ENCODE measurements around the gene HABP4.

HABP4 gene

GRCh38 chr9:96423322-96423984 is 26.5 kb upstream of the HABP4 start:
- no peak for DNase-seq (ENCODE audit: low read depth)
- TF ChIP-seq CTCF (conservative IDR thresholded peaks at IDR 0.05; ENCODE audit: control insufficient read depth, insufficient read depth, low read depth, low read length), result no peak
- H3K4me3 ChIP-seq (ENCODE audit: control insufficient read depth, low read depth, low read length), result no peak overlapping the region

GRCh38 chr9:96423985-96424336 is 26.0 kb upstream of the HABP4 start:
- DNase-seq (ENCODE audit: low read depth), result no peak
- TF ChIP-seq CTCF (conservative IDR thresholded peaks at IDR 0.05; ENCODE audit: control insufficient read depth, insufficient read depth, low read depth, low read length), result no peak
- no peak overlapping the region for H3K4me3 ChIP-seq (ENCODE audit: control insufficient read depth, low read depth, low read length)

GRCh38 chr9:96425500-96426169 is 24.3 kb upstream of the HABP4 start:
- no peak overlapping the region for H3K4me3 ChIP-seq (ENCODE audit: control insufficient read depth, low read depth, low read length)
- no peak for DNase-seq (ENCODE audit: low read depth)
- no peak for TF ChIP-seq CTCF (conservative IDR thresholded peaks at IDR 0.05; ENCODE audit: control insufficient read depth, insufficient read depth, low read depth, low read length)

- H3K4me3 ChIP-seq (ENCODE audit: control insufficient read depth, low read depth, low read length), result no peak overlapping the region
- no peak for TF ChIP-seq CTCF (conservative IDR thresholded peaks at IDR 0.05; ENCODE audit: control insufficient read depth, insufficient read depth, low read depth, low read length)
- DNase-seq (ENCODE audit: low read depth), result no peak
These were observed 20.2 kb upstream of the HABP4 start for GRCh38 chr9:96429732-96430131.

- no peak overlapping the region for H3K4me3 ChIP-seq (ENCODE audit: control insufficient read depth, low read depth, low read length)
- DNase-seq (ENCODE audit: low read depth), result no peak
- no peak for TF ChIP-seq CTCF (conservative IDR thresholded peaks at IDR 0.05; ENCODE audit: control insufficient read depth, insufficient read depth, low read depth, low read length)
These were observed 19.6 kb upstream of the HABP4 start for GRCh38 chr9:96430377-96430776.

- no peak for DNase-seq (ENCODE audit: low read depth)
- TF ChIP-seq CTCF (conservative IDR thresholded peaks at IDR 0.05; ENCODE audit: control insufficient read depth, insufficient read depth, low read depth, low read length), result no peak
- H3K4me3 ChIP-seq (ENCODE audit: control insufficient read depth, low read depth, low read length), result no peak overlapping the region
These were observed 14.6 kb upstream of the HABP4 start for GRCh38 chr9:96435345-96435744.
